NCI-H446 (cell line): ENCODE results near the gene GPRC5D.

Source experiments
- DNase-seq, 2 experiments: peaks; one replicate each; lab custom pipeline; 2025; lab: John Stamatoyannopoulos, UW

Gene GPRC5D

GRCh38 chr12:12979731-12980259 is 27.8 kb upstream of the GPRC5D start:
- no peak for DNase-seq

GRCh38 chr12:12979126-12979525 is 27.2 kb upstream of the GPRC5D start:
- no peak for DNase-seq

GRCh38 chr12:12977231-12977630 is 25.3 kb upstream of the GPRC5D start:
- DNase-seq, result no peak

GRCh38 chr12:12976366-12976765 is 24.4 kb upstream of the GPRC5D start:
- no peak for DNase-seq

GRCh38 chr12:12975322-12976077 is 23.5 kb upstream of the GPRC5D start:
- no peak for DNase-seq

- no peak for DNase-seq
Measured at GRCh38 chr12:12974211-12974610, 22.2 kb upstream of the GPRC5D start.

- DNase-seq, result no peak
Measured at GRCh38 chr12:12973019-12973418, 21.0 kb upstream of the GPRC5D start.

GRCh38 chr12:12965836-12966235 is 13.9 kb upstream of the GPRC5D start:
- DNase-seq, result no peak

- no peak for DNase-seq
Measured at GRCh38 chr12:12964255-12964654, 12.3 kb upstream of the GPRC5D start.

GRCh38 chr12:12960639-12961209 is 8.8 kb upstream of the GPRC5D start:
- DNase-seq, result no peak

- DNase-seq, result no peak
Measured at GRCh38 chr12:12958886-12959285, 6.9 kb upstream of the GPRC5D start.

GRCh38 chr12:12954878-12955625 is 3.1 kb upstream of the GPRC5D start:
- no peak for DNase-seq

- DNase-seq, result no peak
Measured at GRCh38 chr12:12954356-12954755, 2.4 kb upstream of the GPRC5D start.

GRCh38 chr12:12951504-12951903 is 466 bp downstream of the GPRC5D start:
- DNase-seq, result no peak

- DNase-seq, result no peak
Measured at GRCh38 chr12:12947902-12948301, 4.1 kb downstream of the GPRC5D start.

- no peak for DNase-seq
Measured at GRCh38 chr12:12946686-12947355, 5.1 kb downstream of the GPRC5D start.

GRCh38 chr12:12945591-12945990 is 6.4 kb downstream of the GPRC5D start:
- DNase-seq, result no peak

- DNase-seq, result no peak
Measured at GRCh38 chr12:12943586-12944260, 8.2 kb downstream of the GPRC5D start.

- DNase-seq, result no peak
Measured at GRCh38 chr12:12941450-12942350, 10.3 kb downstream of the GPRC5D start.

- DNase-seq, result no peak
Measured at GRCh38 chr12:12939888-12940287, 12.1 kb downstream of the GPRC5D start.

- no peak for DNase-seq
Measured at GRCh38 chr12:12938541-12938940, 13.4 kb downstream of the GPRC5D start.
